Activated naive CD8-positive, alpha-beta T cell treated with anti-CD3 and anti-CD28 coated beads, Interleukin-2, amount 50 U/mL, for 16 hours (primary cell): Measurements from ENCODE around the gene CSNK1D.
A peak's percentile ranks its signal among the peaks of the same experiment; 100 is the strongest.
"Not testable (repeated sequence)": the region's sequence is repeated elsewhere in the genome, so short reads cannot be mapped to it uniquely, and the experiment has no call there.

Experiments
- DNase-seq: peaks from one replicate; pipeline ENCODE4 v3.0.0-alpha.2; 2020; ENCODE audit warnings: low read depth, low spot score

Gene CSNK1D

GRCh38 chr17:82274134-82275020 lies 877 bp upstream of the CSNK1D start:
- no peak for DNase-seq

- no peak for DNase-seq
Observed at GRCh38 chr17:82272495-82273326, 789 bp downstream of the CSNK1D start.

- no peak for DNase-seq
Observed at GRCh38 chr17:82271401-82271800, 2.1 kb downstream of the CSNK1D start.

GRCh38 chr17:82270651-82271050 lies 2.8 kb downstream of the CSNK1D start:
- DNase-seq, result no peak

GRCh38 chr17:82269882-82270500 lies 3.5 kb downstream of the CSNK1D start:
- DNase-seq, result no peak

GRCh38 chr17:82269138-82269881 lies 4.2 kb downstream of the CSNK1D start:
- DNase-seq, result no peak

- no peak for DNase-seq
Observed at GRCh38 chr17:82267575-82268379, 5.7 kb downstream of the CSNK1D start.

- DNase-seq, result no peak
Observed at GRCh38 chr17:82266142-82266541, 7.4 kb downstream of the CSNK1D start.

- no peak for DNase-seq
Observed at GRCh38 chr17:82263641-82264040, 9.9 kb downstream of the CSNK1D start.

- no peak for DNase-seq
Observed at GRCh38 chr17:82262344-82262743, 11.2 kb downstream of the CSNK1D start.

- not testable (repeated sequence) for DNase-seq
Observed at GRCh38 chr17:82259972-82260961, 13.2 kb downstream of the CSNK1D start.

- no peak for DNase-seq
Observed at GRCh38 chr17:82258555-82258954, 14.9 kb downstream of the CSNK1D start.

GRCh38 chr17:82257473-82257872 lies 16.0 kb downstream of the CSNK1D start:
- peak; percentile 37 for DNase-seq

GRCh38 chr17:82256242-82256885 lies 17.1 kb downstream of the CSNK1D start:
- DNase-seq, result no peak

GRCh38 chr17:82255402-82255972 lies 18.0 kb downstream of the CSNK1D start:
- no peak for DNase-seq

GRCh38 chr17:82254746-82255145 lies 18.8 kb downstream of the CSNK1D start:
- DNase-seq, result not testable (repeated sequence)

GRCh38 chr17:82254096-82254495 lies 19.4 kb downstream of the CSNK1D start:
- not testable (repeated sequence) for DNase-seq

GRCh38 chr17:82253179-82253544 lies 20.3 kb downstream of the CSNK1D start:
- no peak for DNase-seq
